ENCODE data around the gene C1QTNF12. TPM values are rescaled to one million over a fixed set of nuclear protein-coding genes. Genes with fewer than 3 reads are reported as not detected.

Gene C1QTNF12
- total RNA-seq, 4 donors from 2014 or later = 23.3 to 58.0 (median 44.2) TPM; not detected in 1

DNA sequence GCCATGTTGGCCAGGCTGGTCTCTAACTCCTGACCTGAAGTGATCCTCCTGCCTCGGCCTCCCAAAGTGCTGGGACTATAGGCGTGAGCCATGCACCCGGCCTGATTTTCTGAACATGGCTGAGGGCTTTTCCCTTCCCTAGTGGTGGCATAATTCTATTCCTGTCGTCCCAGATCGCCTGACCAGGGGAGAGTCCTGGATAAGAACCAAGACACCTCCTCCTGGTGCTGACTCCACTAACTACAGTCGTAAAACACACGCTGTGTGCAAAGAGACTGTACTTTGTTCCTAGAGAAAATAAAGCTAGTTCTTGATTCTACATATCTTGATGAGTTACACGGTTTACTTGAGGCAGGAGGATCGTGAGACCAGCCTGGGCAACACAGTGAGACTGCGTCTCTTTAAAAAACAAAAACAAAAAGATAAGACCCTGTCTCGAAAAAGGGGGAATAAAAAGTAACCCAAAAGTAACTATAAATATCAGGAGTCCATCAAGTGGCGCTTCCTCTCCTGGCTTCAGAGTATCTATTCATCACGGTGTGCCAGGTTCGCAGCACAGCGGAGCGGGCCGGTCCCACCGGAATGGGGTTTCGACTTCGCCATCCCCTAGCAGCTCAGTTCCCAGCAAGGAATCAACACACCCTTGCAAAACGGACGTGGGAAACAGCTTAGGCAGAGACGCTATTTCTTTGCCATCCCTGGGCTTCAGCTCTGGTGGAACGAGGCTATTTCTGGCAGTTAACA is 15.7 kb downstream of the C1QTNF12 start:
- H3K36me3 ChIP-seq = peaks cover 0 to 38% (median 0%) of the 10 kb centered on the region in 3 donors
- H3K9me3 ChIP-seq = no peaks in the 10 kb centered on the region
- no peaks in the 10 kb centered on the region for H3K27me3 ChIP-seq
- H3K27ac ChIP-seq = peak overlapping the region; percentile 95 to 98 (median 97)
- no peak for DNase-seq
- TF ChIP-seq POLR2A (IDR thresholded peaks at IDR 0.05) = peak; percentile 65 to 73
- TF ChIP-seq, protein P1, sequence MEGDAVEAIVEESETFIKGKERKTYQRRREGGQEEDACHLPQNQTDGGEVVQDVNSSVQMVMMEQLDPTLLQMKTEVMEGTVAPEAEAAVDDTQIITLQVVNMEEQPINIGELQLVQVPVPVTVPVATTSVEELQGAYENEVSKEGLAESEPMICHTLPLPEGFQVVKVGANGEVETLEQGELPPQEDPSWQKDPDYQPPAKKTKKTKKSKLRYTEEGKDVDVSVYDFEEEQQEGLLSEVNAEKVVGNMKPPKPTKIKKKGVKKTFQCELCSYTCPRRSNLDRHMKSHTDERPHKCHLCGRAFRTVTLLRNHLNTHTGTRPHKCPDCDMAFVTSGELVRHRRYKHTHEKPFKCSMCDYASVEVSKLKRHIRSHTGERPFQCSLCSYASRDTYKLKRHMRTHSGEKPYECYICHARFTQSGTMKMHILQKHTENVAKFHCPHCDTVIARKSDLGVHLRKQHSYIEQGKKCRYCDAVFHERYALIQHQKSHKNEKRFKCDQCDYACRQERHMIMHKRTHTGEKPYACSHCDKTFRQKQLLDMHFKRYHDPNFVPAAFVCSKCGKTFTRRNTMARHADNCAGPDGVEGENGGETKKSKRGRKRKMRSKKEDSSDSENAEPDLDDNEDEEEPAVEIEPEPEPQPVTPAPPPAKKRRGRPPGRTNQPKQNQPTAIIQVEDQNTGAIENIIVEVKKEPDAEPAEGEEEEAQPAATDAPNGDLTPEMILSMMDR (IDR thresholded peaks at IDR 0.05) = peak in 4 of 6 experiments; percentile 21 to 74 (median 68)
- H3K4me3 ChIP-seq = peak overlapping the region; percentile 88 to 100 (median 96)
- peaks cover 3 to 30% (median 17%) of the 10 kb centered on the region in 4 donors for H3K4me1 ChIP-seq

DNA sequence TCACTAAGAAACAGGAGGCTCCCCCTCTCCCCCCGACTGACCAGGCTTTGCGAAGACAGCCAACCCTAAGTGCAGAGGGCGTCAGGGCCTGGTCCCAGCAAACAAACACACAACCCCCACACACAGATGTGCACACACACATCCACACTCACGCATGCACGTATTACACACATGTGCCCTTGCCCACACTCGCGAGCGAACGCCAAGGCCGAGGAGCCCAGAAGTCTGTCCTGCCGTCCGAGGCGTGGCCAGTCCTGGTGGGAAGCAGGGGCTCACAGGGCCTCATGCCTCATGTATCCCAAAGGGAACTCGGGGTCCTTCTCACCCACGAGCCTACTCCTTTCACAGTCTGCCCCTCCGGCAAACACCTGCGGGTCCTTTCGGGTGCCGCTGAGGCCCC is 16.8 kb downstream of the C1QTNF12 start:
- Histone ChIP-seq H3K9me3 (no peaks in the 10 kb centered on the region), H3K4me1 (peaks cover 3 to 30% (median 17%) of the 10 kb centered on the region in 4 donors), H3K27ac (no peak overlapping the region), H3K27me3 (no peaks in the 10 kb centered on the region), H3K36me3 (peaks cover 0 to 48% (median 0%) of the 10 kb centered on the region in 3 donors), H3K4me3 (peak overlapping the region in 1 of 4 donors; percentile 96)
- no peak for DNase-seq
- TF ChIP-seq, protein P1 (IDR thresholded peaks at IDR 0.05) = no peak
- no peak for TF ChIP-seq POLR2A (IDR thresholded peaks at IDR 0.05)

DNA sequence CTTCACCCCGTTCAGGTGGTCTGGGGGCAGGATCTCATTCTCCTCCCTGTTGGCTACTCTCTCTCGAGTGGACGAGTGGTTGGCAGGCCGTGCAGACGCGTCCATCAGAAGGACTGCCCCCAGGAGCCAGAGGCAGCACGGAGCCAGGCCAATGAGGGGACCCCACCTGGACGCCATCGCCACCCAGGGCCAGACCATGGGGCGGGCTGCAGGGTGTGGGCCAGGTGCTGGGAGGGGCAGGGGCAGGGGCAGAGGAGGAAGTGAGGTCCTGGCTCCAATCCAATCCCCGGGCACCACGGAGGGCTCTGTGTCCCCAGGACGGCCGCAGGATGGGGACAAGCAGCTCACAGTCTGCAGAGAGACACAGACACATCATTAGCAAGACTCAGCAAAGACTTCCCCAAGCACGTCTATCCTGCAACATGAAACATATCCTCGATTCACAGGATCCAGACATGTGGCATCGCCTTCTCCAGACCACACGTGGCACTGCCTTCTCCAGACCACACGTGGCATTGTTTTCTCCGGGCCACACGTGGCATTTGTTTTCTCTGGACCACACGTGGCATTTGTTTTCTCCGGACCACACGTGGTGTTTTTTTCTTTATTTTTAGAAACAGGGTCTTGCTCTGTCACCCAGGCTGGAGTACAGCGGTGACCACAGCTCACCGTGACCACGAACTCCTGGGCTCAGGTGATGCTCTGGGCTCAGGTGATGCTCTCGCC is 17.8 kb downstream of the C1QTNF12 start:
- Histone ChIP-seq H3K4me1 (peaks cover 3 to 30% (median 17%) of the 10 kb centered on the region in 4 donors), H3K27me3 (no peaks in the 10 kb centered on the region), H3K4me3 (no peak overlapping the region), H3K27ac (no peak overlapping the region), H3K9me3 (no peaks in the 10 kb centered on the region), H3K36me3 (peaks cover 0 to 57% (median 0%) of the 10 kb centered on the region in 3 donors)
- no peak for DNase-seq
- TF ChIP-seq POLR2A (IDR thresholded peaks at IDR 0.05) = no peak
- TF ChIP-seq, protein P1 (IDR thresholded peaks at IDR 0.05) = no peak

DNA sequence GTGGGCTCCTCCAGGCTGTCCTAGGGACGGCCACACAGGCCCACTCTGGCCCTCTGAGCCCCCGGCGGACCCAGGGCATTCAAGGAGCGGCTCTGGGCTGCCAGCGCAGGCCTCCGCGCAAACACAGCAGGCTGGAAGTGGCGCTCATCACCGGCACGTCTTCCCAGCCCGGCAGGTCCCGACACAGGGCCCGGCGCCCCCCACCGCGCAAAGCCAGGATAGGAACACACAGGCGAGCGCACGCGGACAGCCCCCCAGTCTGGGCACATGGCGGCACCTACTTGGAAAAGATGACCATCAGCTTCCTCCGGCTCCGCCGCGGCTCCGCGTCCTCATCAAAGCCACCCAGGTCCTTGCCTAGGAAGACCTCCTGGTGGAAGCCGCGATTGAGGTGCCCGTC is 18.3 kb downstream of the C1QTNF12 start:
- Histone ChIP-seq H3K4me3 (no peak overlapping the region), H3K4me1 (peaks cover 3 to 28% (median 16%) of the 10 kb centered on the region in 4 donors), H3K36me3 (peaks cover 0 to 63% (median 0%) of the 10 kb centered on the region in 3 donors), H3K27me3 (no peaks in the 10 kb centered on the region), H3K27ac (no peak overlapping the region), H3K9me3 (no peaks in the 10 kb centered on the region)
- no peak for DNase-seq
- TF ChIP-seq, protein P1 (IDR thresholded peaks at IDR 0.05) = no peak
- TF ChIP-seq POLR2A (IDR thresholded peaks at IDR 0.05) = no peak

DNA sequence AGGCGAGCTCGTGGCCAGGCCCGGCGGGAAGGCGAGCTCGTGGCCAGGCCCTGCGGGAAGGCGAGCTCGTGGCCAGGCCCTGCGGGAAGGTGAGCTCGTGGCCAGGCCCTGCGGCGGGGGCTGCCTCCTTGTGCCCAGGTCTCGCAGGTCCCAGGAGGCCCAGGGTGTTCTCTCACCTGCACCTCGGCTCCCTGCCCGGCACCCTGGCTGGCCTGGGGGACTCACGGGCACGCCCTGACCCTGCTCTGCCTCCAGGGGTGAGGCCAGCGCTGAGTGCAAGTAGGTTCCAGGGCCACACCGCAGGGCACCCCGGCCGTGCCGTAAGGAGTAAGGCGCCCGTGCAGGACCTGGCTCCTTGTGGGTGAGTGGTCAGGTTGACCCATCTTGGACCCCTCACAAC is 19.1 kb downstream of the C1QTNF12 start:
- Histone ChIP-seq H3K9me3 (no peaks in the 10 kb centered on the region), H3K4me1 (peaks cover 3 to 20% (median 10%) of the 10 kb centered on the region in 4 donors), H3K27me3 (no peaks in the 10 kb centered on the region), H3K4me3 (no peak overlapping the region), H3K36me3 (peaks cover 0 to 71% (median 0%) of the 10 kb centered on the region in 3 donors), H3K27ac (no peak overlapping the region)
- no peak for TF ChIP-seq POLR2A (IDR thresholded peaks at IDR 0.05)
- TF ChIP-seq, protein P1 (IDR thresholded peaks at IDR 0.05) = no peak
- DNase-seq = no peak

Measured in Peyer's patch (tissue), 4 donors.